Hindlimb muscle (tissue), 1 donor: ENCODE results near the gene ISM1. TPM values are rescaled to one million over a fixed set of nuclear protein-coding genes. Genes with fewer than 3 reads are reported as not detected.

Experiments
- DNase-seq: peaks from one replicate; pipeline ENCODE4 v3.0.0-alpha.2; 2013
- polyA plus RNA-seq: library from polyadenylated mRNA; unstranded; fragments of 120-200 nt; gene quantifications from one replicate; pipeline ENCODE4 v1.2.1, GENCODE V29; 2013; ENCODE audit not compliant: insufficient read length

ISM1 gene
- polyA plus RNA-seq, 1 donor, result 1.1 TPM

DNA sequence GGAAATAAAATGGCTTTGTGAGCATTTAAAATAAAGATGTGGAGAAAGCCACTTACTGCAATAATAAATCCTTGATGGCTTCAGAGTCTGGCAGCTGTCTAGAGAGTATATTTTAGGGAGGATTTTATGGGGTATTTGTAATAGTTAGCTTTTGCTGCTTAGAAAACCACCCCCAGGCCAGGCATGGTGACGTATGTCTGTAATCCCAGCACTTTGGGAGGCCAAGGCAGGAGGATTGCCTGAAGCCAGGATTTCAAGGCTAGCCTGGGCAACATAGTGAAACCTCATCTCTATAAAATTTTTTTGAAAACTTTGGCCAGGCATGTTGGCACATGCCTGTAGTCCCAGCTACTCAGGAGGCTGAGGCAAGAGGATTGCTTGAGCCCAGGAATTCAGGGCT is 63.8 kb downstream of the ISM1 start:
- no peak for DNase-seq

DNA sequence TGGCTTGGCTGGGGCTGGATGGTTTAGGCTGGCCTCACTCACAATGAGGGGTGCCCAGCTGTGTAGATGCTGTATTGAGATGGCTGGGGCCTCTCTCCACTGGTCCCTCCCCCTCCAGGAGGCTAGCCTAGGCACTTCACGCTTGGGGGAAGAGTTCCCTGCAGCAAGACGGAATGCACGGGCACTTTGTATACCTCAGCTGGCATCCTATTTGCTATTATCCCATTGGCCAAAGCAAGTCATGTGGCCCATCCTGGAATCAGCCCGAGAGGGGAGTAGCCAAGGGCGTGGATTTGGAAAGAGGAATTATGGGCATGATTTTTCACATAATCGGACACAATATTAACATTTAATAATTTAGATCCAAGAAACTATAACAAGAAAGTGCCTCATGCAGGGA is 64.3 kb downstream of the ISM1 start:
- no peak for DNase-seq

DNA sequence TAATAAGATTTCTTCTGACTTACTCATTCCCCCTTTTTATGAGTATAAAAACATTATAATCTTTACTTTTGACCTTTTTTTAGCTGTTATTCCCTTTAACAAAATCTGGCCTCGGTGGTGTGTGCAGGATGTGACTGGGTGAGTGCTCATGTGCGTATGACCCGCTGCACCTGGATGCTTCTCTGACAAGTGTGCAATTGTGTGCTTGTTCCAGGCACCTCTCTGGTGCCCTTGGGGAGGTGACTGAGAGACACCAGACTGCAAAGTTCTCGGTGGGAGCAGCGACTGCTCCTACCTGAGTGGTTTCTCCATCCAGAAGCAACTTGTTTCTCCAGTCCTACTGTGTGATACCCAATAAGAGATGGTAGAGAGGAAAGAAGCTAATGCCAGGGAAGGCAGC is 65.0 kb downstream of the ISM1 start:
- no peak for DNase-seq

DNA sequence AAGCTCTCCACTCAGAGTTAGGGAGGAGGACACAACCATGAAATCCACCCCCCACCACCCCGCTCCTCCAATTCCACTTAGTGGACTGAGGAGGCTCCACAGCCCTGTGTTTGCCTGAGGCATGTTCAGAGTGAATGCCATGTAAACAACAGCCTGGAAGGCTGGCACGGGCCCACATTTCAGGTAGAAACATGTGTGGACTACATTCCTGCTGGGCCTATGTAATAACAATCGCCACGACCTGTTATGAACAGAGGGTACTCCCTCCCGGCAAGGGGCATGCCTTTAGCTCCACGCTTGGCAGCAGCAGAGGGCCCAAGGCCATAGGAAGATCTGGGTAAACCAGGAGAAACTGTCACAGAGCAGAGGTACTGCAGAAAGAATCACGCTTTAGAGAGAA is 65.5 kb downstream of the ISM1 start:
- DNase-seq, result no peak

GRCh38 chr20:13288357-13288756 is 67.3 kb downstream of the ISM1 start:
- DNase-seq, result no peak

GRCh38 chr20:13289031-13289430 is 68.0 kb downstream of the ISM1 start:
- DNase-seq, result no peak

- no peak for DNase-seq
Observed at GRCh38 chr20:13290724-13291123, 69.7 kb downstream of the ISM1 start.

DNA sequence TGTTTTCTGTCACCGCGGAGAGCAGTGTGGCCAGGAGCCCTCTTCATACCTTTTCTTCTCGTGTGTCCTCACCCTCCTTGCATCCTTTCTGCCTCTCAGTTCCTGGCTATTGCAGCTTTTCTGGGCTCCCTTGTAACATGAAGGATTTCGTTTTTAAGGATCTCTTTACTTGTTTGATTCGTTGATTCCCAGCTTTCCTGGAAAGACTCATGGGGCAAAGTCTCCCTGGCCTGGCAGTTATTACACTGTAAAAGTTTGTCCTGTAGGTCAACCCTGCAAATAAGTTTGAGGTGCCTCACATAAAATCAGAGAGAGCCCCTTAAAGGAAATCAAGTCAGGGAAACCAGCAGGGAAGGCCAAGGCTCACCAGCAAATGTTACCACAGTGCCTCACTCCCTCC is 70.1 kb downstream of the ISM1 start:
- DNase-seq, result no peak

- DNase-seq, result no peak
Observed at GRCh38 chr20:13292201-13292885, 71.3 kb downstream of the ISM1 start.

GRCh38 chr20:13294522-13294921 is 73.4 kb downstream of the ISM1 start:
- no peak for DNase-seq

DNA sequence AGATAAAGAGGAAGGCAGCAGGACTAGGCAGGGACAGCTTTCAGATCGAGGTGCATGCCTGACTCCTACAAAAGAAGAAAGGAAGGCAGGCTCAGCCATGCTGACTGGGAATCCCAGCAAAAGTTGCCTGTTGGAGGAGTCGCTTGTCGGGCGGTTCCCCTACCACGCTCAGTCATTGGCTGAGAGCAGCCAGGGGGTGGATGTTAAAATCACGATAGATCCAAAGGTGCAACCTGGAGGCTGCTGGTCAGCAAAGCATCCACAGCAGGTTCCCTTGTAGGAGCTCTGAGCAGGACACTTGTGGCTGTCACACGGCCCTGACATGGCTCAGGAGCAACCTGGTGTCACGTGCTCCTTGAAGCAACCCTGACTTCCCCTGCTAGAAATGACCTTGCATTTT is 74.6 kb downstream of the ISM1 start:
- no peak for DNase-seq

- DNase-seq, result no peak
Observed at GRCh38 chr20:13296070-13296469, 75.0 kb downstream of the ISM1 start.

DNA sequence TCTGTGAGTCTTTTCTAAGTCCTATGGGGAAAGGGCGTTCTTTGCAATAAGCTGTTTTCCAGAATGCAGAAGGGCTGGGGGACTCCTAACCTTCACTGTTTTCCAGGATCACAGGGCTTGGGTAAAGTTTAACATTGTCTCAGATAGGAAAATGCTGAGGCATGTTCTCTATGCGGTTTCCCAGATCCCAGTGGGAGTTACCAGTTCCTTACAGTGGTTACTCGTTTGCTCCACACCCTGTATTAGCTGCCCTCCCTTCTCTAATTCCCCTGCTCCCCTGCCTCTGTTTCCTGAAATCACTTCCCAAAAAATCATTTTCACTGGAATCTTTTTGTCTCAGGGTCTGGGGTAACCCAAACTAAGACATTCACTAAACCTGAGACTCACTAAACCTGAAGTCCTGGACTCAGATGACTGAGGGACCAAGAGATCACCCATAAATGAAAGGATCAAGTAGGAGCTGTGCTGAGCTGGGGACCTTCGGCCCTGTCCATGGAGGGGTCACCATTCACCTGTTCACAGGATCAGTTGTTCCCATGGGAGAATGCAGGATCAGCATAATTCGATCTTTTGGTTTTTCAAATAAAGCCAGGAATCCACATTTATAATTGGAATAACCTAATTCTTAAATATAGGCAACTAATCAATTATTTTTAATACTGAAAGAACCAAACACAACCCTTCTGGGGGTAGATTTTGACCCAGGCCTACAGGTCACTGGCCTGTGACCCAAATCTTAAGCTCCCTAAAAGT is 76.2 kb downstream of the ISM1 start:
- DNase-seq, result no peak

DNA sequence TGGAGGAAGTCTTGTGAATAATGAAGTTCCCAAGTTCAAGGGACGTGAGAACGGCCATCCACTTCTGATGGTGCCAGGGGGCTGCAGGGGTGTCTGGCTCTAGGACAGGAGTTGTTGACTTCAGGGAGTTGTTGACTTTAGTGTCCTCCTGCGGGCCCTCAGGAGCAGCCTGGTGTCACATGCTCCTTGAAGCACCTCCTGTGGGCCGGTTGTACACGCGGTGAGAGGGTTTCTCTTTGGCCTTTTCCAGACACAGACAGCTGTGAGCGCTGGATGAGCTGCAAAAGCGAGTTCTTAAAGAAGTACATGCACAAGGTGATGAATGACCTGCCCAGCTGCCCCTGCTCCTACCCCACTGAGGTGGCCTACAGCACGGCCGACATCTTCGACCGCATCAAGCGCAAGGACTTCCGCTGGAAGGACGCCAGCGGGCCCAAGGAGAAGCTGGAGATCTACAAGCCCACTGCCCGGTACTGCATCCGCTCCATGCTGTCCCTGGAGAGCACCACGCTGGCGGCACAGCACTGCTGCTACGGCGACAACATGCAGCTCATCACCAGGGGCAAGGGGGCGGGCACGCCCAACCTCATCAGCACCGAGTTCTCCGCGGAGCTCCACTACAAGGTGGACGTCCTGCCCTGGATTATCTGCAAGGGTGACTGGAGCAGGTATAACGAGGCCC is 77.8 kb downstream of the ISM1 start:
- no peak for DNase-seq

GRCh38 chr20:13299401-13299800 is 78.3 kb downstream of the ISM1 start:
- DNase-seq, result no peak

DNA sequence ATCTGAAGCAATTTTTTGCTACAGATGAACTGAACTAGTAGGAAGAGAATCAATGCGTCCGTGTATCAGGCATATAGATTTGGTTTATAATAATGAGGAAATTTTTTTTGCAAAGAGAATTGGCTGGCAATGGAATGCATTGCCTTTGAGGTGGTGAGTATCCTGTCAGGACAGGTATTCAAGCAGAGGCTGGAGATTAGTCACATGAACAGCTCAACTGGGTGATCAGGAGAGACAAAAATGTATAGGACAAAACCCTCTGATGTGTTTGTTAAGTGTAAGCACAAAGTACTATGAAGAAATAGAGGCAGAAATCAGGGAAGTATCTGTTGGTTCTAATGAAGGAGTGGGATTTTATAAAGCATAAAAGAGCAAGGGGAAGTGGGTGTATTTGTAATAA is 80.5 kb downstream of the ISM1 start:
- no peak for DNase-seq

DNA sequence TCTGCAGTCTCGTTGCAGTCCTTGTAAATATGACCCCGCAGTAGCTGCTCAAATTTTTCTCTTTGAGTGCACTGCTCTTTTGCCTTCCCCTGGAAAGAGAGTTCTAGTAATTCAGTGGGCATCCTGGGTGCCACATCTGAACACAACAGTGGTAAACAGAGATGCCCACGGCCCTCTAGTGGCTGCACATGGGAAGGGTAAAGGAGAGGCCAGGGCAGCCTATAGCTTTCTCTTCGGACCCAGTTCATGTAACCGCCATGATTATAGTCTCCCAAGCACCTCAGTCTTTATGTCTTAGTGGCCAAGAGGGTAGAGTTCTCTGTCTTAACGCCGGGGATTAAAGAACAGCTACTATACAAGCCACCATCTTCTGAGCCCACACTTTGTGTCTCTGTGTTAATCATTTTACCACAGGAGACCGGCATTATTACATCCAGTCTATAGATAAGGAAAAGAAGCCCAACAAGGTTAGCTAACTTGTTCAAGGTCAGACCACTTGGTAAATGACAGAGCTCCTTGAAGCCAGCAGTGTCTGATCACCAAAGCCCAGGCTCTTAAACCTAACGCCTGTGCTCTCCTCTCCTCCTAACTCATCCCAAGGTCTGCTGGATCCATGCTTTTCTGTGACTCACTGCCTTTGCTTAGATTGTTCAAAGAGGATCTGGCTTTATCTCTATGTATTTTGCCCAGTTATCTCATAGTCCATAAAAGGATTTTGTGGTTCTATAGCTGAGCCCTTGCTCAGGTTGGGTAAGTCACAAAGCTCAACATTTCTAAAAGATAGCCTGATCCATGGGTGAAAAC is 81.8 kb downstream of the ISM1 start:
- DNase-seq, result no peak

- DNase-seq, result no peak
Observed at GRCh38 chr20:13305284-13305683, 84.2 kb downstream of the ISM1 start.

DNA sequence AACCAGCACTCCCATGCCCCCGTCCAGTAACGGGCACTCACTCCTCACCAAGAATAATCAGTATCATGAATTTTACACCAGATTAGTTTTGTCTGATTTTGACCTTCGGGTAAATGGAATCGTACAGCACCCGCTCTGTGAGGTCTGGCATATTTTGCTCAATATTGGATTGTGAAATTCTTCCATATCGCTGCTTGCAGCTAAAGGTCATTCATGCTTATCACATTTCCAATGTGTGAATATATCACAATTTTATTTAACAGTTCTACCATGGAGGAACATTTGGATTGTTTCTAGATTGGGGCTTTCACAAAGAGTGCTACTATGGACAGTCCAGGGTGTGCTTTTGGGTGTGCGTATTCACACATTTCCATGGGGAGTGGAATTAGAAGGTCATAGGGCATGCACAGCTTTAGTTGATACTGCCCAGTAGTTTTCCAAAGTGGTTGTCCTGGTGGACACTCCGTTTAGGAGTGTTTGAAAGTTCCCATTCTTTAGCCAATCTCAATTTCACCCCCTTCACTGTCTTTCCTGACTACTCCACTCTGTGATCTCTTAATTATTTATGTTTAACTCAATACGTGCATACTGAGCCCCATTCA is 86.6 kb downstream of the ISM1 start:
- no peak for DNase-seq

DNA sequence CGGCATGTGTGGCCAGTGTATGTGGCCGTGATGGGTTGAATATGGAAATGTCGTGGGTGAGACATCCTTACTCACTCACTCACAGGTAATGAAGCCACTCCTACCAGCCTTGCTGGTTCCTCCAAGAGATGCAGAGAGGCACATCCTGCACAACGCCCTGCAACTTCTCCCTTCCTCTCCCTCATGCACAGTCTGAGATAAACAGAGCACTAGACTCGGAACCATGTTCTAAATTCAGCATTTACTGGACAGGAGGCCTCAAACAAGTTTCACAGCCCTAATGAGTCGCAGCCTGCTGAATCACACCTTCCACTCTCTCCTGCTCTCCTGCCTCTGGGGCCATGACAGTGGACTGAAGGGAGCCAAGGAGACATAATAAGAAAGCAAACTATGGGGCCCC is 91.2 kb downstream of the ISM1 start:
- no peak for DNase-seq

GRCh38 chr20:13313201-13313600 is 92.1 kb downstream of the ISM1 start:
- DNase-seq, result no peak

GRCh38 chr20:13317439-13317838 is 96.4 kb downstream of the ISM1 start:
- no peak for DNase-seq
